ENCODE measurements around the gene ZNF530. TPM values are rescaled to one million over a fixed set of nuclear protein-coding genes. Genes with fewer than 3 reads are reported as not detected.
A peak's percentile ranks its signal among the peaks of the same experiment; 100 is the strongest.

ZNF530 gene
- total and polyA plus RNA-seq, 9 of the 15 experiments (the other 6 are each of a cell fraction or from before 2014, with no cell fraction given) = 0.28 to 5.9 (median 4.0) TPM

DNA sequence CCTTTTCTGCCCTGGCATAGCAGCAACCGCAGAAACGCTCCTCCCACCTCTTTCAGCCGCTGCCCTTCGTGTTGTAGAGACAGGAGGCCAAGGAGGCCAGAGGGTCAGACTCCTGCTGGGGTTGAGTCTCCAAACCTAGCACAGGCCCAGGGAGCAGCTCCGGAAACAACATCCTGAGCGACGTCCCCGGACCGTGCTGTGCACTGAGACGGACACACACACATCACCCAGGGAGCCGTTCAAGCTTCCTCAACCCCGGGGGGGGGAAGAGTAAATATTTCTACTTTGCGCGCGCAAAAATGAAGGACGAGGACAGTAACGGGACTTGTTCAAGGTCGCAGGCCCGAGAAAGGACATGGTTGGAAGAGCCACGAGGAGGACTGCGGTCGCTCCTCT lies 40.7 kb upstream of the ZNF530 start (continued):
- TF ChIP-seq, protein P1, sequence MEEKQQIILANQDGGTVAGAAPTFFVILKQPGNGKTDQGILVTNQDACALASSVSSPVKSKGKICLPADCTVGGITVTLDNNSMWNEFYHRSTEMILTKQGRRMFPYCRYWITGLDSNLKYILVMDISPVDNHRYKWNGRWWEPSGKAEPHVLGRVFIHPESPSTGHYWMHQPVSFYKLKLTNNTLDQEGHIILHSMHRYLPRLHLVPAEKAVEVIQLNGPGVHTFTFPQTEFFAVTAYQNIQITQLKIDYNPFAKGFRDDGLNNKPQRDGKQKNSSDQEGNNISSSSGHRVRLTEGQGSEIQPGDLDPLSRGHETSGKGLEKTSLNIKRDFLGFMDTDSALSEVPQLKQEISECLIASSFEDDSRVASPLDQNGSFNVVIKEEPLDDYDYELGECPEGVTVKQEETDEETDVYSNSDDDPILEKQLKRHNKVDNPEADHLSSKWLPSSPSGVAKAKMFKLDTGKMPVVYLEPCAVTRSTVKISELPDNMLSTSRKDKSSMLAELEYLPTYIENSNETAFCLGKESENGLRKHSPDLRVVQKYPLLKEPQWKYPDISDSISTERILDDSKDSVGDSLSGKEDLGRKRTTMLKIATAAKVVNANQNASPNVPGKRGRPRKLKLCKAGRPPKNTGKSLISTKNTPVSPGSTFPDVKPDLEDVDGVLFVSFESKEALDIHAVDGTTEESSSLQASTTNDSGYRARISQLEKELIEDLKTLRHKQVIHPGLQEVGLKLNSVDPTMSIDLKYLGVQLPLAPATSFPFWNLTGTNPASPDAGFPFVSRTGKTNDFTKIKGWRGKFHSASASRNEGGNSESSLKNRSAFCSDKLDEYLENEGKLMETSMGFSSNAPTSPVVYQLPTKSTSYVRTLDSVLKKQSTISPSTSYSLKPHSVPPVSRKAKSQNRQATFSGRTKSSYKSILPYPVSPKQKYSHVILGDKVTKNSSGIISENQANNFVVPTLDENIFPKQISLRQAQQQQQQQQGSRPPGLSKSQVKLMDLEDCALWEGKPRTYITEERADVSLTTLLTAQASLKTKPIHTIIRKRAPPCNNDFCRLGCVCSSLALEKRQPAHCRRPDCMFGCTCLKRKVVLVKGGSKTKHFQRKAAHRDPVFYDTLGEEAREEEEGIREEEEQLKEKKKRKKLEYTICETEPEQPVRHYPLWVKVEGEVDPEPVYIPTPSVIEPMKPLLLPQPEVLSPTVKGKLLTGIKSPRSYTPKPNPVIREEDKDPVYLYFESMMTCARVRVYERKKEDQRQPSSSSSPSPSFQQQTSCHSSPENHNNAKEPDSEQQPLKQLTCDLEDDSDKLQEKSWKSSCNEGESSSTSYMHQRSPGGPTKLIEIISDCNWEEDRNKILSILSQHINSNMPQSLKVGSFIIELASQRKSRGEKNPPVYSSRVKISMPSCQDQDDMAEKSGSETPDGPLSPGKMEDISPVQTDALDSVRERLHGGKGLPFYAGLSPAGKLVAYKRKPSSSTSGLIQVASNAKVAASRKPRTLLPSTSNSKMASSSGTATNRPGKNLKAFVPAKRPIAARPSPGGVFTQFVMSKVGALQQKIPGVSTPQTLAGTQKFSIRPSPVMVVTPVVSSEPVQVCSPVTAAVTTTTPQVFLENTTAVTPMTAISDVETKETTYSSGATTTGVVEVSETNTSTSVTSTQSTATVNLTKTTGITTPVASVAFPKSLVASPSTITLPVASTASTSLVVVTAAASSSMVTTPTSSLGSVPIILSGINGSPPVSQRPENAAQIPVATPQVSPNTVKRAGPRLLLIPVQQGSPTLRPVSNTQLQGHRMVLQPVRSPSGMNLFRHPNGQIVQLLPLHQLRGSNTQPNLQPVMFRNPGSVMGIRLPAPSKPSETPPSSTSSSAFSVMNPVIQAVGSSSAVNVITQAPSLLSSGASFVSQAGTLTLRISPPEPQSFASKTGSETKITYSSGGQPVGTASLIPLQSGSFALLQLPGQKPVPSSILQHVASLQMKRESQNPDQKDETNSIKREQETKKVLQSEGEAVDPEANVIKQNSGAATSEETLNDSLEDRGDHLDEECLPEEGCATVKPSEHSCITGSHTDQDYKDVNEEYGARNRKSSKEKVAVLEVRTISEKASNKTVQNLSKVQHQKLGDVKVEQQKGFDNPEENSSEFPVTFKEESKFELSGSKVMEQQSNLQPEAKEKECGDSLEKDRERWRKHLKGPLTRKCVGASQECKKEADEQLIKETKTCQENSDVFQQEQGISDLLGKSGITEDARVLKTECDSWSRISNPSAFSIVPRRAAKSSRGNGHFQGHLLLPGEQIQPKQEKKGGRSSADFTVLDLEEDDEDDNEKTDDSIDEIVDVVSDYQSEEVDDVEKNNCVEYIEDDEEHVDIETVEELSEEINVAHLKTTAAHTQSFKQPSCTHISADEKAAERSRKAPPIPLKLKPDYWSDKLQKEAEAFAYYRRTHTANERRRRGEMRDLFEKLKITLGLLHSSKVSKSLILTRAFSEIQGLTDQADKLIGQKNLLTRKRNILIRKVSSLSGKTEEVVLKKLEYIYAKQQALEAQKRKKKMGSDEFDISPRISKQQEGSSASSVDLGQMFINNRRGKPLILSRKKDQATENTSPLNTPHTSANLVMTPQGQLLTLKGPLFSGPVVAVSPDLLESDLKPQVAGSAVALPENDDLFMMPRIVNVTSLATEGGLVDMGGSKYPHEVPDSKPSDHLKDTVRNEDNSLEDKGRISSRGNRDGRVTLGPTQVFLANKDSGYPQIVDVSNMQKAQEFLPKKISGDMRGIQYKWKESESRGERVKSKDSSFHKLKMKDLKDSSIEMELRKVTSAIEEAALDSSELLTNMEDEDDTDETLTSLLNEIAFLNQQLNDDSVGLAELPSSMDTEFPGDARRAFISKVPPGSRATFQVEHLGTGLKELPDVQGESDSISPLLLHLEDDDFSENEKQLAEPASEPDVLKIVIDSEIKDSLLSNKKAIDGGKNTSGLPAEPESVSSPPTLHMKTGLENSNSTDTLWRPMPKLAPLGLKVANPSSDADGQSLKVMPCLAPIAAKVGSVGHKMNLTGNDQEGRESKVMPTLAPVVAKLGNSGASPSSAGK (IDR thresholded peaks at IDR 0.05) = 0 out of 2 replicates have a peak, but pooled peaks have one; percentile 23

All from K562 (cell line).